22Rv1 (cell line): ENCODE measurements around the gene SLC4A1AP.

Experiments
- H3K27ac ChIP-seq: fragments of 450-650 bp; 2 replicates; pipeline ENCODE4 v1.5.1; 2017
- CTCF ChIP-seq: fragments of 450-650 bp; IDR thresholded peaks from 2 replicates; pipeline ENCODE4 v1.5.1; 2017; ENCODE audit warnings: mild to moderate bottlenecking
- ZFX ChIP-seq: fragments of 450-650 bp; IDR thresholded peaks from 2 replicates; pipeline ENCODE4 v1.6.1; 2017; ENCODE audit warnings: antibody characterized with exemption, borderline replicate concordance

SLC4A1AP gene

DNA sequence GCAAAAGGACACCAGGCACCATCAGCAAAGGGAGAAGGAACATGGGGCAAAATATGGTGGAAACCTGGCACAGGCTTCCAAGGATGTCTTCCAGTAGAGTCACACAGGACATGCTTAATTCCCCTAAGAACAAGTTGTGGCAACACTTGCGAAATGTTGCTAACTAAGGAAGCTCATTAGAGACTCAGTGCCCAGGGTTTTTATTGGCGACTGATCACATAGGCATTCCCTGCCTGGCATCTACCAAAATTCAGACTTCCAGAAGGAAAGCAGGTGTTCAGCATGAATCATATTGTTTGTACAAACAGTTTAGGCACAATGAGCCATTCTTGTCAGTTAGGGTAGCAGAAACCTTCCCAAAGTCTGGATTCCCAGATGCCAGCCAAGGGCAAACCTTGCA is 25.7 kb downstream of the SLC4A1AP start:
- H3K27ac ChIP-seq = no peak overlapping the region
- TF ChIP-seq CTCF = no peak
- no peak for TF ChIP-seq ZFX

DNA sequence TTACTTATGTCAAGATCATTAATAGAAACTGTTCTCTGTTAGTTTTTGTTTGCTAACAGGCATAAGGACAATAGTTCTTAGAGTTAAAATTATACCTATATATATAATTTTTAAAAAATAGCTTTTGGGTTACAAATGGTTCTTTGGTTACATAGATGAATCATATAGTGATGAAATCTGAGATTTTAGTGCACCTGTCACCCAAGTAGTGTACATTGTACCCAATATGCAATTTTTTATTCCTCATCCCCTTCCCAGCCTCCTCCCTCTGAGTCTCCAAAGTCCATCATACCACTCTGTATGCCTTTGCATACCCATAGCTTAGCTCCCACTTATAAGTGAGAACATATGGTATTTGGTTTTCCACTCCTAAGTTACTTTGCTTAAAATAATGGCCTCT is 26.4 kb downstream of the SLC4A1AP start:
- no peak for TF ChIP-seq CTCF
- H3K27ac ChIP-seq = no peak overlapping the region

- TF ChIP-seq ZFX (no peak), CTCF (no peak)
- no peak overlapping the region for H3K27ac ChIP-seq
Observed at GRCh38 chr2:27697660-27698059, 34.0 kb downstream of the SLC4A1AP start.

GRCh38 chr2:27701676-27702075 is 38.0 kb downstream of the SLC4A1AP start:
- no peak overlapping the region for H3K27ac ChIP-seq
- no peak for TF ChIP-seq CTCF
- no peak for TF ChIP-seq ZFX

GRCh38 chr2:27702302-27702701 is 38.6 kb downstream of the SLC4A1AP start:
- H3K27ac ChIP-seq = no peak overlapping the region
- no peak for TF ChIP-seq ZFX
- TF ChIP-seq CTCF = no peak

DNA sequence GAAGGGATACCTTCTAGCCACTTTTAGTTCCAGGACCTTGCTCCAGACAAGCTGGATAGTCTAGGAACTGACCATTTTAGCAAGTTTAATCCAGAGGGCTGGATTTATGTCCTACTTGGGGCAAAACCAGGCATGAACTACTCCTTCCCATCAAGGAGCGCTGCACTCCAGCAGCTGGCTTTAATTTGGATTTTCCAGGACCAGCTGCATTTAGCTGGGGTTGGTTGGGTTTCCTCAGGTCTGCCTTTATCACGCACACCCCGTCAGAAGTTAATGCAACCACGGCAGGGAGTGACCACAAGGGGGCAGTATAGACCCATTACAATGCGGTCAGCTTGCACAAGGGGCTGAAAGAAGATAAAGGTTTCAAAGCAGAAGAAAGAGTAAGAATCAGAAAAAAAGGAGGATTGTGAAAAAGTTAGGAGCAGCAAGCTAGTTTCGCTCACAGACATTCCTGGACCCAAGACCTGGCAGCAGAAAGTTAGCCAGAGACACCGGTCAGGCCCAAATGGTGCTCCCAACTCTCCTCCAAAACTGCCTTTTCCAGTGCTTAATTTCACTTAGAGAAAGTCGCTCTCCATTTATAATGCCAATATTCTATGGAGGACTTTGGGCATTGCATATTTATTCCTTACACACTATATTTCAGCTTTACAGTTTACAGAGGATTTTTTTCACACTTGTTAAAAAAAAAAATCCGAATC is 40.1 kb downstream of the SLC4A1AP start:
- no peak overlapping the region for H3K27ac ChIP-seq
- no peak for TF ChIP-seq ZFX
- TF ChIP-seq CTCF = peak; percentile 92

- TF ChIP-seq ZFX (no peak), CTCF (no peak)
- H3K27ac ChIP-seq = no peak overlapping the region
Observed at GRCh38 chr2:27704342-27704876, 40.7 kb downstream of the SLC4A1AP start.
